ENCODE measurements around the gene EXOC6B. TPM values are rescaled to one million over a fixed set of nuclear protein-coding genes. Genes with fewer than 3 reads are reported as not detected.

The EXOC6B gene
- total RNA-seq, 4 donors from 2014 or later = 54.9 to 93.7 (median 64.6) TPM

DNA sequence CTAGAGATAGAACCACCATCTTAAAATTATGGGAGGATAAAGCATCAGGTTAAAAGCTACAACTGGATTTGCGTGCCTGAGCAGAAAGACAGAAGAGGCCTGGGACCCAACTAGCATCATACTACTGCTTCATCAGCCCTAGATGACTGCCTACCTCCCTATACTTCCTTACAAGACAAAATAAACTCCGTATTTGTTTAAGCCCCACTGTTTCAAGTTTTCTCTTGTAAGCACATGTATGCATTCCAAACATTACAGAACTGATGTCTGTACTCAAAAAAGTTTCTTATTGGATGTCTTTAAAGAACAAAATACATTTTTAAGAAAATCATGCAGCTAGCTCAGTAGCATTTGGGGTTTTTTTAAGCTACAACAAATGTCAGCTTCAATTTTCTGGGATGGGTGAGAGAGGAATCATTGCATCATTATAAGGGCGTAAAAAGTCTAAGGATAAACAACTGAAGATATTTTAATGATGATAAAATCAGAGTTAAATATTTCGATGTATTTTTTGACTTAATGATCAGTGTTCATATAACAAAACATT, 213.1 kb downstream of the EXOC6B start:
- Histone ChIP-seq H3K36me3 (no peaks in the 10 kb centered on the region), H3K4me1 (no peaks in the 10 kb centered on the region)
- TF ChIP-seq, protein P1, sequence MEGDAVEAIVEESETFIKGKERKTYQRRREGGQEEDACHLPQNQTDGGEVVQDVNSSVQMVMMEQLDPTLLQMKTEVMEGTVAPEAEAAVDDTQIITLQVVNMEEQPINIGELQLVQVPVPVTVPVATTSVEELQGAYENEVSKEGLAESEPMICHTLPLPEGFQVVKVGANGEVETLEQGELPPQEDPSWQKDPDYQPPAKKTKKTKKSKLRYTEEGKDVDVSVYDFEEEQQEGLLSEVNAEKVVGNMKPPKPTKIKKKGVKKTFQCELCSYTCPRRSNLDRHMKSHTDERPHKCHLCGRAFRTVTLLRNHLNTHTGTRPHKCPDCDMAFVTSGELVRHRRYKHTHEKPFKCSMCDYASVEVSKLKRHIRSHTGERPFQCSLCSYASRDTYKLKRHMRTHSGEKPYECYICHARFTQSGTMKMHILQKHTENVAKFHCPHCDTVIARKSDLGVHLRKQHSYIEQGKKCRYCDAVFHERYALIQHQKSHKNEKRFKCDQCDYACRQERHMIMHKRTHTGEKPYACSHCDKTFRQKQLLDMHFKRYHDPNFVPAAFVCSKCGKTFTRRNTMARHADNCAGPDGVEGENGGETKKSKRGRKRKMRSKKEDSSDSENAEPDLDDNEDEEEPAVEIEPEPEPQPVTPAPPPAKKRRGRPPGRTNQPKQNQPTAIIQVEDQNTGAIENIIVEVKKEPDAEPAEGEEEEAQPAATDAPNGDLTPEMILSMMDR (IDR thresholded peaks at IDR 0.05) = no peak
- no peak for TF ChIP-seq POLR2A (IDR thresholded peaks at IDR 0.05)

DNA sequence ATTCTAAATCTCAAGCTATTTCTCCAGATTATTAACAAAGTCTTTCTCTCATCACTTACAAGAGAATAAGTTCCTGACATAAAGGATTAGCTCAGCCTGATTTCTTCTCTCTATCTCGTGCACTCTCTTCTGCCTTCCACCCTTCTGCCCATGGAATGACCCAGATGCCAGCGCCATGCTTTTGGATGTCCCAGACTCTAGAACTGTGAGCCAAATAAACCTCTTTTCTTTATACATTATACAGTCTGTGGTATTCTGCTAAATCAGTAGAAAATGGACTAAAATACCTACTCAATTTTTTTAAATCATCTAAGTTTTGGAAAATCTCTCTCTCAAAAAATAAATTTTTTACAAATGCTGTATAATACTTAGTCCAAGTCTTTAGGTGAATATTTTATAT, 218.6 kb downstream of the EXOC6B start:
- H3K9me3 ChIP-seq = no peaks in the 10 kb centered on the region
- no peak overlapping the region for H3K27ac ChIP-seq
- no peaks in the 10 kb centered on the region for H3K27me3 ChIP-seq
- no peak for TF ChIP-seq POLR2A (IDR thresholded peaks at IDR 0.05)
- TF ChIP-seq, protein P1 (IDR thresholded peaks at IDR 0.05) = no peak
- H3K36me3 ChIP-seq = no peaks in the 10 kb centered on the region
- H3K4me3 ChIP-seq = no peak overlapping the region
- no peak for DNase-seq
- H3K4me1 ChIP-seq = no peaks in the 10 kb centered on the region

More for the DNA sequence above, 213.1 kb downstream of the EXOC6B start:
- H3K27me3 ChIP-seq = no peaks in the 10 kb centered on the region
- H3K9me3 ChIP-seq = no peaks in the 10 kb centered on the region
- no peak for DNase-seq
- no peak overlapping the region for H3K4me3 ChIP-seq
- no peak overlapping the region for H3K27ac ChIP-seq

DNA sequence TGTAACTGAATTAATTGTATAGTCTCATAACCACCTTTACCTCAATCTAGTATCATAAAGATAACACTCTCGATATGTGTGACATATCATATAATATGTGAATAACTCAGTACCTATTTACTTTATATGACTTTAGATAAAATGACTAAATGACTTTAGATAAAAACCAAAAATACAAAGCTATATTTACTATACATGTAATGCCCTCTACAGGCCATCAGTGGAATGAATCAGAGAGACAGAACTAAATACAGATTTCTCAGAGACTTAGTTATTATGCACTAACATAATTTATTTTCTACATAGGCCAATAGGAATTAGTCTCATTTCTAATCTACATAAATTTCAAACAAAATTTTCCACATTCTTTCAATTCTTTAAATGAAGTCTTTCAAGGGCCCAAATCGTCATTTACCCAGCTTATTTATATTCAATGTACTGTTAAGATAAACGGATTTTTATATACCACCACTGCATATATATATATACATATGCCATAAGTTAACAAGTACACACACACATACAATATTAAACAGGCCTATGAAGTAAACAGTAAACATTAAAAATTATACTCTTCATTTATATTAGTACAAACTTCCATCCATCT, 219.9 kb downstream of the EXOC6B start:
- Histone ChIP-seq H3K27ac (no peak overlapping the region), H3K36me3 (no peaks in the 10 kb centered on the region), H3K27me3 (no peaks in the 10 kb centered on the region), H3K4me1 (no peaks in the 10 kb centered on the region), H3K9me3 (no peaks in the 10 kb centered on the region), H3K4me3 (no peak overlapping the region)
- no peak for DNase-seq
- no peak for TF ChIP-seq POLR2A (IDR thresholded peaks at IDR 0.05)
- TF ChIP-seq, protein P1 (IDR thresholded peaks at IDR 0.05) = peak in 5 of 6 experiments; percentile 23 to 72 (median 57)

DNA sequence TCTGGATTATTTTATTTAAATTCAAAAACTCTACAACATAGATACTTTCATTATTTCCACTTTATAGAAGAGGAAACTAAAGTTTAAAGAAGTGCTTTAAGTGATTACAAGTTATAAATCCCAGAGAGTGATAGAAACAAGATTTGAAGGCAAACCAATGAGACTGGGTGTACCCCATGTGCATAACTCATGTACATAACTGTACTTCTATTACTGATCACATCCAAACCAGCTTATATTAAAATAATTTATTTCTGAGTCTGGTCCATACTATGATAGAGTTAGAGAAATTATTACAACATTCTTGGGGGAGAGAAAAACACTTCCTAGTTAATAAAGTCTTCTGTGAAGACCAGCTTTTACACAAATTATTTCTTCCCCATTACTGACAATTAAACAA, 221.4 kb downstream of the EXOC6B start:
- no peak for TF ChIP-seq POLR2A (IDR thresholded peaks at IDR 0.05)
- TF ChIP-seq, protein P1 (IDR thresholded peaks at IDR 0.05) = no peak
- no peak overlapping the region for H3K27ac ChIP-seq

GRCh38 chr2:72603481-72603880, 222.4 kb downstream of the EXOC6B start:
- Histone ChIP-seq H3K4me1 (no peaks in the 10 kb centered on the region), H3K27ac (no peak overlapping the region), H3K36me3 (no peaks in the 10 kb centered on the region), H3K9me3 (no peaks in the 10 kb centered on the region), H3K27me3 (no peaks in the 10 kb centered on the region), H3K4me3 (no peak overlapping the region)
- TF ChIP-seq POLR2A (IDR thresholded peaks at IDR 0.05) = no peak
- TF ChIP-seq, protein P1 (IDR thresholded peaks at IDR 0.05) = no peak
- no peak for DNase-seq

More for the DNA sequence above, 221.4 kb downstream of the EXOC6B start:
- Histone ChIP-seq H3K27me3 (no peaks in the 10 kb centered on the region), H3K9me3 (no peaks in the 10 kb centered on the region), H3K4me1 (no peaks in the 10 kb centered on the region), H3K36me3 (no peaks in the 10 kb centered on the region), H3K4me3 (no peak overlapping the region)
- no peak for DNase-seq
